Sigmoid colon (tissue), 4 donors: ENCODE measurements around the gene EDNRA.

ENCODE experiments used
- CTCF ChIP-seq, 4 experiments: fragments of 450-650 bp in 3 of 4; fragments of 200-600 bp in 1 of 4; IDR thresholded peaks; one replicate each; pipeline ENCODE4 v1.5.1; 2016 to 2019; ENCODE audit warnings: antibody characterized with exemption in 4 of 4, mild to moderate bottlenecking in 3 of 4, moderate library complexity in 2 of 4
- POLR2A ChIP-seq, 2 donors: fragments of 450-650 bp; IDR thresholded peaks; one replicate each; pipeline ENCODE4 v1.6.1; 2016; ENCODE audit warnings: antibody characterized with exemption in 2 of 2, mild to moderate bottlenecking in 2 of 2, moderate library complexity in 2 of 2
- POLR2AphosphoS5 ChIP-seq, 4 donors: sonication (generic); formaldehyde crosslinking; IDR thresholded peaks; one replicate each; pipeline ENCODE4 v1.6.1; 2017; ENCODE audit warnings: antibody characterized with exemption in 4 of 4

- TF ChIP-seq CTCF (IDR thresholded peaks at IDR 0.05): no peak
- TF ChIP-seq POLR2A (IDR thresholded peaks at IDR 0.05): no peak
- no peak for TF ChIP-seq POLR2AphosphoS5 (IDR thresholded peaks at IDR 0.05)
These were observed 65.5 kb downstream of the EDNRA start for GRCh38 chr4:147546349-147546748.
